ENCODE measurements around the gene IGFBP2. TPM values are rescaled to one million over a fixed set of nuclear protein-coding genes. Genes with fewer than 3 reads are reported as not detected.
"Not testable (repeated sequence)": the region's sequence is repeated elsewhere in the genome, so short reads cannot be mapped to it uniquely, and the experiment has no call there.

Gene IGFBP2
- total and polyA plus RNA-seq, 2 of the 13 experiments (the other 11 are each of a cell fraction or from before 2014, with no cell fraction given) = 2.0 to 5.8 TPM

- CTCF ChIA-PET (ENCODE audit: low intra/inter-chr PET ratio, low total read pairs); BruUV-seq (replicated peaks); ATAC-seq; POLR2A ChIA-PET; H3K4me3 ChIP-seq (replicated peaks in 1 of 3; ENCODE audit: insufficient read depth in 1 of 3, low read depth in 2 of 3, low read length in 3 of 3); H3K4me2 ChIP-seq (ENCODE audit: low read depth, low read length); H3K9me3 ChIP-seq (ENCODE audit: low read length); H3K27ac ChIP-seq (ENCODE audit: extremely low read length, insufficient read depth, low read length); intact Hi-C loops (cut with micrococcal nuclease; ENCODE audit: unreplicated experiment); in situ Hi-C loops (cut with HindIII; ENCODE audit: extremely low pct_ligation_motif_present, low pct_unique_long_range_greater_than_20kb); H3K9ac ChIP-seq (ENCODE audit: insufficient read depth, low read depth, low read length); DNase-seq (ENCODE audit: low spot score); H3K79me2 ChIP-seq (ENCODE audit: insufficient read depth, low read length); H2AFZ ChIP-seq (ENCODE audit: low read length); H4K20me1 ChIP-seq (ENCODE audit: insufficient read depth, low read length); H3K4me1 ChIP-seq (ENCODE audit: insufficient read depth, low read length); H3K36me3 ChIP-seq (replicated peaks in 1 of 2; ENCODE audit: control insufficient read depth in 1 of 2, insufficient read depth in 2 of 2, low read length in 2 of 2); FAIRE-seq: not testable (repeated sequence)
- H3K27me3 ChIP-seq (ENCODE audit: control insufficient read depth in 1 of 2, insufficient read depth in 2 of 2, low read length in 2 of 2) = peaks cover 0 to 27% of the 10 kb centered on the region in 2 experiments; a peak in 2 of 5 replicates
- WGBS (ENCODE audit: low lambda C conversion rate) = 70% methylated on average over 7 of the region's 7 CpGs
- TF ChIP-seq CEBPB (IDR thresholded peaks at IDR 0.05; ENCODE audit: borderline replicate concordance, low read depth, low read length) (peak; percentile 26; the same call in 1 of the 2 replicates), CEBPG (CRISPR knock-in tag; IDR thresholded peaks at IDR 0.05) (0 out of 2 replicates have a peak, but pooled peaks have one; percentile 30), ZBTB33 (CRISPR knock-in tag; IDR thresholded peaks at IDR 0.05) (peak; percentile 57; the same call in 1 of the 2 replicates)
These were observed 35.4 kb upstream of the IGFBP2 start for GRCh38 chr2:216597825-216598224.

GRCh38 chr2:216601632-216602409, 31.4 kb upstream of the IGFBP2 start:
- intact Hi-C loops (cut with micrococcal nuclease; ENCODE audit: unreplicated experiment) = no loop called here
- Histone ChIP-seq H4K20me1 (ENCODE audit: insufficient read depth, low read length) (no peaks in the 10 kb centered on the region), H3K4me3 (replicated peaks in 1 of 3; ENCODE audit: insufficient read depth in 1 of 3, low read depth in 2 of 3, low read length in 3 of 3) (no peak overlapping the region), H3K36me3 (replicated peaks in 1 of 2; ENCODE audit: control insufficient read depth in 1 of 2, insufficient read depth in 2 of 2, low read length in 2 of 2) (no peaks in the 10 kb centered on the region), H3K27ac (ENCODE audit: extremely low read length, insufficient read depth, low read length) (no peak overlapping the region), H3K4me2 (ENCODE audit: low read depth, low read length) (no peak overlapping the region), H3K27me3 (ENCODE audit: control insufficient read depth in 1 of 2, insufficient read depth in 2 of 2, low read length in 2 of 2) (peaks cover 0 to 35% of the 10 kb centered on the region in 2 experiments; a peak in 4 of 5 replicates), H3K79me2 (ENCODE audit: insufficient read depth, low read length) (no peaks in the 10 kb centered on the region), H3K4me1 (ENCODE audit: insufficient read depth, low read length) (peaks cover 18% of the 10 kb centered on the region), H3K9ac (ENCODE audit: insufficient read depth, low read depth, low read length) (no peak overlapping the region), H3K9me3 (ENCODE audit: low read length) (no peaks in the 10 kb centered on the region), H2AFZ (ENCODE audit: low read length) (no peak overlapping the region)
- no TSS peak for BruUV-seq (replicated peaks)
- CTCF ChIA-PET (ENCODE audit: low intra/inter-chr PET ratio, low total read pairs) = no interaction called here
- no peak for DNase-seq (ENCODE audit: low spot score)
- in situ Hi-C loops (cut with HindIII; ENCODE audit: extremely low pct_ligation_motif_present, low pct_unique_long_range_greater_than_20kb) = no loop called here
- no peak for ATAC-seq
- no peak for FAIRE-seq
- WGBS (ENCODE audit: low lambda C conversion rate) = 33% methylated on average over 12 of the region's 12 CpGs
- POLR2A ChIA-PET = no interaction called here
- TF ChIP-seq ZNF383 (CRISPR knock-in tag; IDR thresholded peaks at IDR 0.05; ENCODE audit: borderline replicate concordance) (no peak), GRHL1 (CRISPR knock-in tag; conservative IDR thresholded peaks at IDR 0.05) (no peak), ZNF446 (CRISPR knock-in tag; IDR thresholded peaks at IDR 0.05) (no peak), SNRNP70 (IDR thresholded peaks at IDR 0.05; ENCODE audit: low read depth, low read length) (no peak), ZNF883 (CRISPR knock-in tag; IDR thresholded peaks at IDR 0.05; ENCODE audit: not compliant biosample characterization) (no peak), TP53 (CRISPR knock-in tag; conservative IDR thresholded peaks at IDR 0.05) (no peak), MZF1 (CRISPR knock-in tag; IDR thresholded peaks at IDR 0.05; ENCODE audit: borderline replicate concordance) (no peak), YY1 (IDR thresholded peaks at IDR 0.05; ENCODE audit: insufficient read depth, insufficient replicate concordance, low read depth, low read length) (no peak), MBD4 (IDR thresholded peaks at IDR 0.05; ENCODE audit: borderline replicate concordance, low read length) (no peak), SOX6 (IDR thresholded peaks at IDR 0.05) (no peak), SOX6 (CRISPR knock-in tag; IDR thresholded peaks at IDR 0.05) (no peak), TRIM24 (CRISPR knock-in tag; IDR thresholded peaks at IDR 0.05) (no peak)
